ENCODE results near the gene ITPRIPL1.

ITPRIPL1 gene

DNA sequence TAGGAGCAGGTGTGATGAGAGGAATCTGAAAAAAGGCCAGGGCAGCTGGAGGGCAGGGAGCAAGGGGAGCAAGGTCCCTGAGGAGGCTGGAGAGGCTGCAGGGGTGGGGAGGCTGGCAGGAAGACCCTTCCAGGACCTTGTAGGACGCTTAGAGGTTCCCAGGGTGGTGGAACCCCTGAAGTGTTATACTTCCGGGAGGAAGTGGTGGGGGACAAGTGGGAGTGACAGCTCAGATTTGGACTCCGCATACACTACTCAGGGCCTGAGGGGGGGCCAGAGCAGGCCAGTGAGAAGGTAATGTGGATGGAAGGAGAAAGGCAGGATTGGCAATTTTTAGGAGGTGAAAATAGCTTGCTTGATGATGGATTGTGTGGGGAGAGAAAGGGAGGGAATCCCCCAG, 8.6 kb downstream of the ITPRIPL1 start:
- TF ChIP-seq, protein P1, sequence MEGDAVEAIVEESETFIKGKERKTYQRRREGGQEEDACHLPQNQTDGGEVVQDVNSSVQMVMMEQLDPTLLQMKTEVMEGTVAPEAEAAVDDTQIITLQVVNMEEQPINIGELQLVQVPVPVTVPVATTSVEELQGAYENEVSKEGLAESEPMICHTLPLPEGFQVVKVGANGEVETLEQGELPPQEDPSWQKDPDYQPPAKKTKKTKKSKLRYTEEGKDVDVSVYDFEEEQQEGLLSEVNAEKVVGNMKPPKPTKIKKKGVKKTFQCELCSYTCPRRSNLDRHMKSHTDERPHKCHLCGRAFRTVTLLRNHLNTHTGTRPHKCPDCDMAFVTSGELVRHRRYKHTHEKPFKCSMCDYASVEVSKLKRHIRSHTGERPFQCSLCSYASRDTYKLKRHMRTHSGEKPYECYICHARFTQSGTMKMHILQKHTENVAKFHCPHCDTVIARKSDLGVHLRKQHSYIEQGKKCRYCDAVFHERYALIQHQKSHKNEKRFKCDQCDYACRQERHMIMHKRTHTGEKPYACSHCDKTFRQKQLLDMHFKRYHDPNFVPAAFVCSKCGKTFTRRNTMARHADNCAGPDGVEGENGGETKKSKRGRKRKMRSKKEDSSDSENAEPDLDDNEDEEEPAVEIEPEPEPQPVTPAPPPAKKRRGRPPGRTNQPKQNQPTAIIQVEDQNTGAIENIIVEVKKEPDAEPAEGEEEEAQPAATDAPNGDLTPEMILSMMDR (IDR thresholded peaks at IDR 0.05; ENCODE audit: extremely low read depth, missing control alignments): no peak
- no peak for DNase-seq (ENCODE audit: low spot score)

GRCh38 chr2:96336104-96336775, 11.1 kb downstream of the ITPRIPL1 start:
- TF ChIP-seq, protein P1 (IDR thresholded peaks at IDR 0.05; ENCODE audit: extremely low read depth, missing control alignments): no peak
- no peak for DNase-seq (ENCODE audit: low spot score)

GRCh38 chr2:96336873-96337272, 11.8 kb downstream of the ITPRIPL1 start:
- TF ChIP-seq, protein P1 (IDR thresholded peaks at IDR 0.05; ENCODE audit: extremely low read depth, missing control alignments): no peak
- DNase-seq (ENCODE audit: low spot score): no peak

DNA sequence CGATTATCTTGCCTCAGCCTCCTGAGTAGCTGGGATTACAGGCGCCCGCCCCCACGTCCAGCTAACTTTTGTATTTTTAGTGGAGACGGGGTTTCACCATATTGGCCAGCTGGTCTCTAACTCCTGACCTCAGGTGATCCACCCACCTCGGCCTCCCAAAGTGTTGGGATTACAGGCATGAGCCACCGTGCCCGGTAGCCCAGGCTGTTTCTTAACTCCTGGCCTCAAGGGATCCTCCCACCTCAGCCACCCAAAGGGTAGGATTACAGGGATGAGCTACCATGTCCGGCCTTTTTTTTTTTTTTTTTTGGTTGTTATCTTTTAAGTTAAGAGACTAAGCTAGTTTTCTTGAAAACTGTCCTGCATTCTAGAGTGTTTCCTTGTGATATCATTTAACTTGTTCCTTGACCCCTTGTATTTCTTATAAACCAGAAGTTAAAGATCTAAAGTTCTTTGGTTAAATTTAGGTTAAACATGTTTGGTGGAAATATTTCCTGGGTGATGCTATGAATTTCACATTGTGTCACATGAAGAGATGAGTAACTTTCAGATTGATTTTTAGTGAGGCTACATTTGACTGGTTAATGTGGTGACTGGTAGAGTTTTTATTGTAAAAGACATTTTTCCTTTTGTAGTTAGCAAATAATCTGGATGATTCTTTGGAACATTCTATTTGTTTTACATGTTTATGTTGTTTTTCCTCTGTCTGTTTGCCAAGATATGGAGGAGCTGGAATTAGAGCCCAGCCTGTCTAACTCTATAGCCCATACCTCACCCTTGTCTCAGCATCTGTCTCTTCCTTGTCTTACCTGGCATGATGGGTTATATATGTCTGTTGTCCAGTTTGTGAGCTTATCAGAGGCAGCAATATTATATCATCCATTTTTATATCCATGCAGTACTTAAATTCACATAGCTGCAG, 15.6 kb downstream of the ITPRIPL1 start:
- TF ChIP-seq, protein P1 (IDR thresholded peaks at IDR 0.05; ENCODE audit: extremely low read depth, missing control alignments): no peak
- no peak for DNase-seq (ENCODE audit: low spot score)

DNA sequence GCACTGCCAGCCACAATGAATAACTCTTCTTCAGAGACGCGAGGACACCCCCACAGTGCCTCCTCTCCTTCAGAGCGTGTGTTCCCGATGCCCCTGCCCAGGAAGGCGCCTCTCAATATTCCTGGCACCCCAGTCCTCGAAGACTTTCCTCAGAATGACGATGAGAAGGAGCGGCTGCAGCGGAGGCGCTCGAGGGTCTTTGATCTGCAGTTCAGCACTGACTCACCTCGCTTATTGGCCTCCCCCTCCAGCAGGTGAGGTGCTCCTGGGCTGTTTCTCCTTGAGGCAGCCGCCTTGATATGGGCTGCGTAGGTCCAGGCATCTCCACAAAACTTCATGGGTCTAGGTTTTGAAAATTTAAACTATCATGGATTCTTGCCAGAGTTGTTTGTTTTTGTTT, 16.5 kb downstream of the ITPRIPL1 start:
- DNase-seq (ENCODE audit: low spot score): no peak
- TF ChIP-seq, protein P1 (IDR thresholded peaks at IDR 0.05; ENCODE audit: extremely low read depth, missing control alignments): no peak

- DNase-seq (ENCODE audit: low spot score): no peak
- TF ChIP-seq, protein P1 (IDR thresholded peaks at IDR 0.05; ENCODE audit: extremely low read depth, missing control alignments): no peak
These were observed 17.0 kb downstream of the ITPRIPL1 start for GRCh38 chr2:96342085-96342484.

GRCh38 chr2:96344011-96344410, 18.9 kb downstream of the ITPRIPL1 start:
- peak; percentile 64 for DNase-seq (ENCODE audit: low spot score)
- TF ChIP-seq, protein P1 (IDR thresholded peaks at IDR 0.05; ENCODE audit: extremely low read depth, missing control alignments): no peak

Measured in GM20000 (cell line).